Small intestine (tissue), 7 donors: ENCODE data around the gene PWWP2A. TPM values are rescaled to one million over a fixed set of nuclear protein-coding genes. Genes with fewer than 3 reads are reported as not detected.
A peak's percentile ranks its signal among the peaks of the same experiment; 100 is the strongest.

Experiments used
- DNase-seq, 2 donors: peaks; one replicate each; pipeline versions ENCODE4 v3.0.0 to v3.0.0-alpha.2; 2013
- FAIRE-seq: peaks from 2 replicates; lab custom pipeline; 2012; peaks lifted over from hg19 to GRCh38; lab: Jason Lieb, UNC
- H3K27ac ChIP-seq, 3 donors: one replicate each; pipeline ENCODE4 v1.5.1; 2013; ENCODE audit warnings: low read length in 2 of 3, mild to moderate bottlenecking in 2 of 3, control low read depth in 1 of 3, inconsistent platforms in 1 of 3, low read depth in 1 of 3, moderate library complexity in 1 of 3
- H3K27me3 ChIP-seq, 3 donors: one replicate each; pipeline ENCODE4 v1.6.1; 2013; ENCODE audit warnings: low read length in 3 of 3, inconsistent platforms in 1 of 3; ENCODE audit not compliant: control insufficient read depth in 3 of 3, insufficient read depth in 3 of 3
- H3K36me3 ChIP-seq, 3 donors: one replicate each; pipeline ENCODE4 v1.6.1; 2013; ENCODE audit warnings: low read length in 3 of 3, inconsistent platforms in 1 of 3, low read depth in 1 of 3, mild to moderate bottlenecking in 1 of 3, moderate library complexity in 1 of 3; ENCODE audit not compliant: control insufficient read depth in 3 of 3, insufficient read depth in 2 of 3
- H3K4me1 ChIP-seq, 3 donors: one replicate each; pipeline ENCODE4 v1.6.1; 2013; ENCODE audit warnings: low read length in 2 of 3, inconsistent platforms in 1 of 3, low read depth in 1 of 3, mild to moderate bottlenecking in 1 of 3, moderate library complexity in 1 of 3; ENCODE audit not compliant: control insufficient read depth in 3 of 3, insufficient read depth in 2 of 3
- H3K4me3 ChIP-seq, 3 donors: one replicate each; pipeline ENCODE4 v1.5.1; 2013; ENCODE audit warnings: low read length in 3 of 3, control low read depth in 1 of 3, inconsistent platforms in 1 of 3, low read depth in 1 of 3, mild to moderate bottlenecking in 1 of 3, moderate library complexity in 1 of 3
- H3K9me3 ChIP-seq, 2 donors: one replicate each; pipeline ENCODE4 v1.6.1; 2013; ENCODE audit warnings: low read depth in 1 of 2, low read length in 1 of 2; ENCODE audit not compliant: control insufficient read depth in 2 of 2, insufficient read depth in 1 of 2
- WGBS, 3 donors: extraction: QIAGEN DNeasy Blood & Tissue Kit; methylation state at CpG; one replicate each; pipeline ENCODE4 v1.1.7; 2013; 5-methylcytosine and 5-hydroxymethylcytosine counted together
- polyA plus RNA-seq, 4 donors: library from polyadenylated mRNA; stranded (reverse) in 3 of 4; unstranded in 1 of 4; fragments of 200-250 nt in 3 of 4; fragments of 120-200 nt in 1 of 4; gene quantifications; one replicate each; pipeline versions ENCODE4 v1.2.1 to v1.2.3, GENCODE V29; 2013
- donor health status: healthy with polysubstance abuse.
- donor health status: control.
- donor health status: control.
- donor health status: Bipolar disorder and iron deficiency.
- donor health status: healthy.

Gene PWWP2A
- polyA plus RNA-seq, 4 donors, result 6.8 to 30.2 (median 9.0) TPM

DNA sequence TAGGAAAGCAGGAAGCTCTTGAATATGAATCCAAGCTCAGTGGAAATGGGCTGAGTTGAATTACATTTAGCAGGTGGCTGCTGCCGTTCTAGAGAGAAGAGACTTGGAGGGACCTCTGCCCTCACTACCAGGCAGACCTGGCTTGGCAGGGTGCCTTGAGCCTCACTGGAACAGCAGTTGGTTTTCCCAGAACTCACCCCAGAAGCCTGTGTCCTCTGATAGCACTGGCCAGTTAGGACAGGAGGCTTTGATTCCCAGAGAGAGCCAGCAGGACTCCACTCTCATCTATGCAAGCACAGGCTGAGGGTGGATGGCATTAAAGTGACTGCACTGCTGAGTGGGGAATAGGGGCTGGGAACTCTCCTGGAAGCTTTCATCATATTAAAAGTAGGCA is 54.8 kb downstream of the PWWP2A start:
- H3K27ac ChIP-seq, result peak overlapping the region; percentile 76 to 90 (median 82)
- H3K36me3 ChIP-seq, result peaks cover 4 to 26% (median 4%) of the 10 kb centered on the region in 3 donors
- FAIRE-seq (no peak), DNase-seq (peak; percentile 64 to 77)
- H3K4me3 ChIP-seq, result no peak overlapping the region
- H3K9me3 ChIP-seq, result no peaks in the 10 kb centered on the region
- peaks cover 0 to 32% (median 0%) of the 10 kb centered on the region in 3 donors for H3K4me1 ChIP-seq
- 0 to 64% (median 15%) methylated on average over 1 of the region's 1 CpG for WGBS, 3 donors
- H3K27me3 ChIP-seq, result no peaks in the 10 kb centered on the region

DNA sequence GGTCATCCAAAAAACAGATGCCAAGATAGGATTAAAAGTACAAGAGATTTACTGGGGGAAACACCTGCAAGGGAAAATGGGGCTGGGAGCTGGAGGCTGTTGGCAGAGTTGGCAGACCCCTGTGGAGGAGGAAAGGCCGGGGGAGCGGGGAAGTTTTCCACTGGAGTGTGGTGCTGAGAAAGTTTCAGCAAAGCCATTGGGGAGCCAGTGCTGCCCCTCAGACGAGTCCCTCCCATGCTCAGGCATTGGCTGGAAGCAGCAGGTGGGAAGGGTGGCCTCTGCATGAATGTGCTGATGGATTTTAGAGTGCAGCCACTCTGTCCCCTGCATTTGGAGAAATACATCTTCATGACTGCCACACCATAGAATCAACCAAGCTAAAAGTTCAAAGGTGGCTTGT is 57.5 kb downstream of the PWWP2A start:
- Histone ChIP-seq H3K9me3 (no peaks in the 10 kb centered on the region), H3K27ac (no peak overlapping the region), H3K4me3 (no peak overlapping the region), H3K36me3 (peaks cover 0 to 32% (median 5%) of the 10 kb centered on the region in 3 donors), H3K4me1 (peaks cover 0 to 25% (median 0%) of the 10 kb centered on the region in 3 donors), H3K27me3 (no peaks in the 10 kb centered on the region)
- DNase-seq (no peak), FAIRE-seq (no peak)
- WGBS, 3 donors, result 70 to 89% (median 84%) methylated on average over 3 of the region's 3 CpGs

DNA sequence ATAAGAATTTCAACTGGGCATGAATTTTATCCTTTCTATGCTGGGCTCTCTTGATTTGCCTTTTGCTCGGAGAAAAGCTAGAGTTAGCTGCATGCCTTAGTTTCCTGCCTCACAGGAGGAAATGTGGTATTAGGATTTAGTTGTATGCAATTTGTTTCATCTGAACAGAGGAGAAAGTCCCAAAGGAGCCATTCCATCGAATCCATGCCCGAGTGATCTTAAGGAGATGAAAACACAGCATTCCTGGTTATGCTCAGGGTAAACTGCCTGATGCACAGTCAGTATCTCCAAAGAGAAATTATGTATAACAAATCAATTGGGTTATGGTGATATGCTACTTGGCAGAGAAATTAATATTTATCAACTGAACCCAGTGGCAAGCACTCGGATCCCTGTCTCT is 59.2 kb downstream of the PWWP2A start:
- WGBS, 3 donors, result 89 to 93% (median 91%) methylated on average over 4 of the region's 4 CpGs
- no peak for FAIRE-seq
- H3K27me3 ChIP-seq, result no peaks in the 10 kb centered on the region
- DNase-seq, result no peak
- no peaks in the 10 kb centered on the region for H3K9me3 ChIP-seq
- H3K4me3 ChIP-seq, result no peak overlapping the region
- H3K4me1 ChIP-seq, result peaks cover 0 to 14% (median 0%) of the 10 kb centered on the region in 3 donors
- no peak overlapping the region for H3K27ac ChIP-seq
- H3K36me3 ChIP-seq, result peaks cover 0 to 43% (median 10%) of the 10 kb centered on the region in 3 donors

DNA sequence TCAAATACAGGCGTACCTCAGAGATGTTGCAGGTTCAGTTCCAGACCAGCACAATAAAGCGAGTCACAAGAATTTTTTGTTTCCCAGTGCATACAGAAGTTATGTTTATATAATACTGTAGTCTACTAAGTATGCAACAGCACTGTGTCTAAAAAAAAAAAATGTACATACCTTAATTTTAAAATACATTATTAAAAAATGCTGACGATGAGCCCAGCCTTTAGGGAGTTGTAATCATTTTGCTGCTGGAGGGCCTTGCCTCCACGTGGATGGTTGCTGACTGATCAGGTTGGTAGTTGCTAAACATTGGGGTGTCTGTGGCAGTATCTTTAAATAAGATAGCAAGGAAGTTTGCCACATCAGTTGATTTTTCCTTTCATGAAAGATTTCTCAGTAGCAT is 62.0 kb downstream of the PWWP2A start:
- H3K27me3 ChIP-seq, result no peaks in the 10 kb centered on the region
- no peaks in the 10 kb centered on the region for H3K4me1 ChIP-seq
- H3K4me3 ChIP-seq, result no peak overlapping the region
- WGBS, 3 donors, result 93 to 96% (median 95%) methylated on average over 4 of the region's 4 CpGs
- H3K36me3 ChIP-seq, result peaks cover 4 to 41% (median 15%) of the 10 kb centered on the region in 3 donors
- H3K27ac ChIP-seq, result no peak overlapping the region
- H3K9me3 ChIP-seq, result no peaks in the 10 kb centered on the region
- FAIRE-seq (no peak), DNase-seq (no peak)

DNA sequence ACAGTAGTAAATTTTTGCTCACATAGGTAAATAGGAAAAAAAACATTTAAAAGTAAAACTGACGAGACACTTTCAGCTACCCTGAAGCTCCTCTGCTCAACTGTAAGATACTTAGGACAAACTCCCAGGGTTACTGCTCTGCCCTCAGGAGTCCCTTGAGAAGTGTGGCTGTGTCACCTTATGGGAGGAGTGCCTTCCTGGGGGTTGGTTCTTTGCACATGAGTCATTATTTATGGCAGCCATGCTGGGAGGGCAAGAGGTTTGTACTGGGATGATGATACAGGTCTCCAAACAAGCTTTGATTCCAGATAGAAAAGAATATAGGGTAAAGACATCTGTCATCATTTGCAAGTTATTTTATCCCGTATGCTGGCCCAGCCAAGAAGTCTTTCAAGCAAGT is 64.4 kb downstream of the PWWP2A start:
- Histone ChIP-seq H3K27me3 (no peaks in the 10 kb centered on the region), H3K4me3 (no peak overlapping the region), H3K27ac (no peak overlapping the region), H3K36me3 (peaks cover 6 to 43% (median 21%) of the 10 kb centered on the region in 3 donors), H3K4me1 (no peaks in the 10 kb centered on the region), H3K9me3 (no peaks in the 10 kb centered on the region)
- DNase-seq (peak; percentile 62 to 87), FAIRE-seq (no peak)
- 82 to 92% (median 82%) methylated on average over 2 of the region's 2 CpGs for WGBS, 3 donors

DNA sequence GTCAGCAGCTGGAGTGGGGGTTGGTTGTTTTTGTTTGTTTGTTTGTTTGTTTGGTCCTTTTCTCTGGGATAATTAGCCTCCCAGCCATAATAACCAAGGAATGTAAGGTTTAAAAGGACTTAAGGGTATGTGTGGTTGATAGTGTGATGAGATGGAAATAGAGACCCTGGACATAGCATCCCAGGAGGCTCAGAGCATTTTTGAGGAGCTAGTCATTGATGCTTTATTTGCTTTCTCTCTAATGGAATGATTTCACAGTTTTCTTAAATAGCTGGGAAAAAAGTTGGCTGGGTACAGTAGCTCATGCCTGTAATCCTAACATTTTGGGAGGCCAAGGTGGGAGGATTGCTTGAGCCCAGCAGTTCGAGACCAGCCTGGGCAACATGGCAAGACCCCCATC is 65.2 kb downstream of the PWWP2A start:
- no peaks in the 10 kb centered on the region for H3K4me1 ChIP-seq
- H3K27me3 ChIP-seq, result no peaks in the 10 kb centered on the region
- peaks cover 6 to 46% (median 21%) of the 10 kb centered on the region in 3 donors for H3K36me3 ChIP-seq
- H3K27ac ChIP-seq, result no peak overlapping the region
- WGBS, 3 donors, result 98 to 100% (median 100%) methylated on average over 1 of the region's 1 CpG
- H3K9me3 ChIP-seq, result no peaks in the 10 kb centered on the region
- FAIRE-seq (no peak), DNase-seq (no peak)
- H3K4me3 ChIP-seq, result no peak overlapping the region

DNA sequence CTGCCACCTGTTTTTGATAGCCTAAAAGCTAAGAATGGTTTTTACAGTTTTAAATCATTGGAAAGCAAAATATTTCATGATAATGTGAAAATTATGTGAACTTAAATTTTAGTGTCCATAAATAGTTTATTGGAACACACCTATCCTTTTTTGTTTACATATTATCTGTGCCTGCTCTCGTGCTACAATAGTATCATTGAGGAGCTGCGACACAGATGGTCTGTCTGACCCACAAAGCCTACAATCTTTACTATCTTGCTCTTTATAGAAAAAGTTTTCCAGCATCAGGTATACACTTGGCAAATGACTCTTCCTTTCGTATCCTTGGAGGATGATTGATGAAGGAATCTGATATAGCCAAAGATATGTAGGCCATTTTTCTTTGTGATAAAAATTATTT is 70.2 kb downstream of the PWWP2A start:
- Histone ChIP-seq H3K27ac (no peak overlapping the region), H3K27me3 (no peaks in the 10 kb centered on the region), H3K4me3 (no peak overlapping the region), H3K9me3 (no peaks in the 10 kb centered on the region), H3K4me1 (no peaks in the 10 kb centered on the region), H3K36me3 (peaks cover 6 to 33% (median 12%) of the 10 kb centered on the region in 3 donors)
- WGBS, 3 donors, result 61 to 74% (median 72%) methylated on average over 3 of the region's 3 CpGs
- DNase-seq (no peak), FAIRE-seq (no peak)

DNA sequence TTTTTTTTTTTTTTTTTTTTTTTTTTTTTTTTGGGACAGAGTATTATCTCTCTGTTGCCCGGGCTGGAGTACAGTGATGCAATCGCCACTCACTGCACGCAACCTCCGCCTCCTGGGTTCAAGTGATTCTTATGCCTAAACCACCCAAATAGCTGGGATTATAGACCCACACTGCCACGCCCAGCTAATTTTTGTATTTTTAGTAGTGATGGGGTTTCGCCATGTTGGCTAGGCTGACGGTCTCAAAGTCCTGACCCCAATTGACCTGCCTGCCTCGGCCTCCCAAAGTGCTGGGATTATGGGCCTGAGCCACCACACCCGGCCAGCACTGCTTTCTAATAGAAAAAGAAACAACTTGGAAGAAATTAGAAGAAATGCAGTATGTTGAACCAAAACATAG is 71.1 kb downstream of the PWWP2A start:
- H3K27me3 ChIP-seq, result no peaks in the 10 kb centered on the region
- FAIRE-seq (no peak), DNase-seq (no peak)
- 78 to 95% (median 92%) methylated on average over 9 of the region's 9 CpGs for WGBS, 3 donors
- no peak overlapping the region for H3K4me3 ChIP-seq
- H3K4me1 ChIP-seq, result no peaks in the 10 kb centered on the region
- H3K36me3 ChIP-seq, result peaks cover 6 to 33% (median 8%) of the 10 kb centered on the region in 3 donors
- H3K9me3 ChIP-seq, result no peaks in the 10 kb centered on the region
- no peak overlapping the region for H3K27ac ChIP-seq

DNA sequence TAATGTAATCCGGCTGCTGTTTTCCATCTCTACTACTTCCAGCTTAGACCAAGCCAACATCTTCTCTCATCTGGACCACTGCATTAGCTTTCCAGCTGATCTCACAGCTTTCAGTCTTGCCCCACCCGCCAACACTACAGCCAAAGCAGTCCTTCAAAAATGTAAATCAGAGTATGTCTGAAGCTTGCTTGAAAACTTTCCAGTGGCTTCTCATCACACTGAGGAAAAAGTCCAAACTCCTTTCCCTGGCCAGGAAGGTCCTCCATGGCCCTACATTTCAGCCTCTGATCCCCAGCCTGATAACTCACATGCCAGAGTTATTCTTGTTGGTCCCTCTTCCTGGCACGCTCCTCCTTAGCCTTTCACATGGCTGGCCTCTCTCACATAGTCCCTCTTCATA is 71.8 kb downstream of the PWWP2A start:
- peak overlapping the region in 1 of 3 donors; percentile 58 for H3K27ac ChIP-seq
- no peaks in the 10 kb centered on the region for H3K27me3 ChIP-seq
- 82 to 94% (median 94%) methylated on average over 3 of the region's 3 CpGs for WGBS, 3 donors
- peaks cover 2 to 32% (median 8%) of the 10 kb centered on the region in 3 donors for H3K36me3 ChIP-seq
- DNase-seq (no peak), FAIRE-seq (no peak)
- H3K9me3 ChIP-seq, result no peaks in the 10 kb centered on the region
- no peaks in the 10 kb centered on the region for H3K4me1 ChIP-seq
- no peak overlapping the region for H3K4me3 ChIP-seq
